ENCODE data around the gene SPRTN. TPM values are rescaled to one million over a fixed set of nuclear protein-coding genes. Genes with fewer than 3 reads are reported as not detected.

Gene SPRTN
- total RNA-seq, 1 donor from 2014 or later: 22.6 TPM

DNA sequence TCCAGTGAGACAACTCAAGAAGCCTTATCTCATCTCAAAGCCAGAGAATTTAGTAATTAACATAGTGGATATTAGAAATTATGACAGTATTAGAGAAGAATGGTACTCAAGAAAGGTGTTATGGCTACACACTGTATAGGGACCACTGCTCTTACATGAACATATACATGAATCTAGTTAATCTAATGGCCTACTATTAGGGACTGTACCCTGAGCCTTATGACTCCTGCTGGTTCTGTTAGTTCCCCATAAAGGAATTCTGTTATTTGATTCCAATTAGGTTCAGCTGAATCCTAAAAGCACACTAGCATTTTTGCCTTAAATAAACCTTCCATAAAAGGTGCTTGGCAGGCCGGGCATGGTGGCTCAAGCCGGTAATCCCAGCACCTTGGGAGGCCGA is 44.3 kb downstream of the SPRTN start:
- H3K36me3 ChIP-seq: no peaks in the 10 kb centered on the region
- no peaks in the 10 kb centered on the region for H3K9me3 ChIP-seq
- H3K4me1 ChIP-seq: peaks cover 67% of the 10 kb centered on the region
- no peaks in the 10 kb centered on the region for H3K27me3 ChIP-seq
- intact Hi-C loops (cut with DNase I): no loop called here
- DNase-seq (ENCODE audit: extremely low spot score in 2 of 2): no peak
- TF ChIP-seq POLR2AphosphoS5 (IDR thresholded peaks at IDR 0.05; ENCODE audit: insufficient read depth in 1 of 2, low read depth in 1 of 2) (no peak), POLR2A (IDR thresholded peaks at IDR 0.05) (no peak)
- TF ChIP-seq, protein P1, sequence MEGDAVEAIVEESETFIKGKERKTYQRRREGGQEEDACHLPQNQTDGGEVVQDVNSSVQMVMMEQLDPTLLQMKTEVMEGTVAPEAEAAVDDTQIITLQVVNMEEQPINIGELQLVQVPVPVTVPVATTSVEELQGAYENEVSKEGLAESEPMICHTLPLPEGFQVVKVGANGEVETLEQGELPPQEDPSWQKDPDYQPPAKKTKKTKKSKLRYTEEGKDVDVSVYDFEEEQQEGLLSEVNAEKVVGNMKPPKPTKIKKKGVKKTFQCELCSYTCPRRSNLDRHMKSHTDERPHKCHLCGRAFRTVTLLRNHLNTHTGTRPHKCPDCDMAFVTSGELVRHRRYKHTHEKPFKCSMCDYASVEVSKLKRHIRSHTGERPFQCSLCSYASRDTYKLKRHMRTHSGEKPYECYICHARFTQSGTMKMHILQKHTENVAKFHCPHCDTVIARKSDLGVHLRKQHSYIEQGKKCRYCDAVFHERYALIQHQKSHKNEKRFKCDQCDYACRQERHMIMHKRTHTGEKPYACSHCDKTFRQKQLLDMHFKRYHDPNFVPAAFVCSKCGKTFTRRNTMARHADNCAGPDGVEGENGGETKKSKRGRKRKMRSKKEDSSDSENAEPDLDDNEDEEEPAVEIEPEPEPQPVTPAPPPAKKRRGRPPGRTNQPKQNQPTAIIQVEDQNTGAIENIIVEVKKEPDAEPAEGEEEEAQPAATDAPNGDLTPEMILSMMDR (IDR thresholded peaks at IDR 0.05): no peak
- H3K27ac ChIP-seq: peak overlapping the region; percentile 43
- H3K4me3 ChIP-seq: no peak overlapping the region

DNA sequence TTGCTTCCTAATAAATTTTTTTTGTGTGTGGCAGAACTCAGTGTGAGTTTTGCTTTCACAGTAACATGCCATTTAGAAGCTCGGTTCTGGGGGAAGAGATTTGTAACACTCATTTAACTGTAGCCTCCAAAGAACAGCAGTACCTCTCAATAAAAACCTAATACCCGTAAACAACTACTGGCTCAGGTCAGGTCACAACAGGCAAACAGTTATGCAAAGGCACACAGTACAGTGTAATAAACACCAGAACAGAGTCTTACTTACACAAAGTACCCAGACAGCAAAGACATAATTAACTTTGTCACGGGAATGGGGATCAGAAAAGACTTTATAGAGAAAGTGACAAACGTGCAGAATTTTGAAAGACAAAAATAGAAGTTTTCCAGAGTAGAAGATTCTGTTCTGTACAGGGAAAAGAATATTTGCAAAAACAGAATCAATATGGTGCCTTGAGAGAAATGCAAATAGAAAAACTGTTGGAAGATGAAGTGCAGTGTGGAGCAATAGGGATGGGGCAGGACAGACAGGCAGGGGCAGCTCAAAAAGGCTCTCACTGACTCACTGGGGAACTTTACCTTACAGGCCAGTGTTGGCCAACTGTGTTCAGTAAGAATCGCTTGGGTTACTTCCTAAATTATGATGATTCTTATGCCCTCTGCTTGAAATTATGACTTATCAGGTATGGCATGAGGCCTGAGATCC is 45.2 kb downstream of the SPRTN start:
- H3K9me3 ChIP-seq: no peaks in the 10 kb centered on the region
- H3K36me3 ChIP-seq: no peaks in the 10 kb centered on the region
- no peak for DNase-seq (ENCODE audit: extremely low spot score in 2 of 2)
- peaks cover 64% of the 10 kb centered on the region for H3K4me1 ChIP-seq
- H3K27ac ChIP-seq: peak overlapping the region; percentile 43
- H3K4me3 ChIP-seq: no peak overlapping the region
- no peak for TF ChIP-seq POLR2A (IDR thresholded peaks at IDR 0.05)
- TF ChIP-seq, protein P1 (IDR thresholded peaks at IDR 0.05): no peak
- peak in 1 of 2 donors; percentile 18 for TF ChIP-seq POLR2AphosphoS5 (IDR thresholded peaks at IDR 0.05; ENCODE audit: insufficient read depth in 1 of 2, low read depth in 1 of 2)
- no peaks in the 10 kb centered on the region for H3K27me3 ChIP-seq
- intact Hi-C loops (cut with DNase I): no loop called here

DNA sequence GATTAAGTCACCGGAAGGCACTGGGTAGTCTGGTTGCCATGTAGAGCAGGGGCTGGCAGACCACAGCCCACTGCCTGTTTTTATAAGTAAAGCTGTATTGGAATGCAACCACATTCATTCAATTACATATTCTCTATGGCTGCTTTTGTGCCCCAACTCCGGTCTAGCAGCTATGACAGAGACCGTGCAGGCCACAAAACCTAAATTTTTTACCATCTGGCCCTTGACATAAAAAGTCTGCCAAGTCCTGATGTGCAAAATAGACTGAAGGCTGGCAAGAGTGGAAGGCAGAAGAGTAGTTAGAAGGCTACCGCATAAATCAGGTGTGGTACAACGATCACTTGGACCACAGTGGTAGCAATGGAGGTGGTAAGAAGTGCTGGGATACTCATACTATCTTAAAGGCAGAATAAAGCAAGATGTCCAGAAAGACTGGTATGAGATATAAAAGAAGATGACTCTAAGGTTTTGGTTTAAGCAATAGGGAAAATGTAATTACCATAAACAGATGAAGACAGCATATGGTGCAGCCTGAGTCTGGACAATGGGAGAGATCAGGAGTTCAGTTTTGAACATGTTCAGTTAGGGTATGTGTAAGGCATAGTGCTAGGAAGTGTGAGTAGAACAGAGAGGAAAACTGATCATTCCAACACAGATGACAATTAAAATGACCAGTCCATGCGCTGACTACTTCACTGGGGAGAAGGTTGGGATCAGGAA is 46.8 kb downstream of the SPRTN start:
- intact Hi-C loops (cut with DNase I): no loop called here
- no peak for DNase-seq (ENCODE audit: extremely low spot score in 2 of 2)
- Histone ChIP-seq H3K4me1 (peaks cover 76% of the 10 kb centered on the region), H3K27ac (no peak overlapping the region), H3K9me3 (no peaks in the 10 kb centered on the region), H3K36me3 (no peaks in the 10 kb centered on the region), H3K4me3 (no peak overlapping the region), H3K27me3 (no peaks in the 10 kb centered on the region)
- TF ChIP-seq POLR2A (IDR thresholded peaks at IDR 0.05): no peak
- TF ChIP-seq, protein P1 (IDR thresholded peaks at IDR 0.05): no peak
- TF ChIP-seq POLR2AphosphoS5 (IDR thresholded peaks at IDR 0.05; ENCODE audit: insufficient read depth in 1 of 2, low read depth in 1 of 2): no peak

DNA sequence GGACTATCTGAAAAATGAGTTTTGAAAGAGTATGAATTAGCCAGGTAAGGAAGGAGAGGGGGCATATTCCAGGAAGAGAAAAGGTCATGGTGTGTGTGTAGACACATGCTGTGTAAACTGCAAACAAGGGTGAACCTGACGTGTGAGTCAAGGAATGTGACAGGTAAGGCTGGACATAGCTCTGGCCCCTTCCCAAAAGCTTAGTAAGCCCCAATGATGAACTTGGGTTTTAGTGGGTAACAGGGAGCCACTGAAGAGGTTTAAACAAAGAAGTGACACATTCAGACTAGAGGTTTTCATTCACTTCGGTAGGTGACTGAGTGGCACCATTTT is 47.3 kb downstream of the SPRTN start:
- H3K4me1 ChIP-seq: peaks cover 78% of the 10 kb centered on the region
- intact Hi-C loops (cut with DNase I): no loop called here
- H3K27ac ChIP-seq: no peak overlapping the region

More for the DNA sequence above, 47.3 kb downstream of the SPRTN start:
- no peaks in the 10 kb centered on the region for H3K36me3 ChIP-seq
- H3K27me3 ChIP-seq: no peaks in the 10 kb centered on the region
- TF ChIP-seq, protein P1 (IDR thresholded peaks at IDR 0.05): no peak
- H3K4me3 ChIP-seq: no peak overlapping the region
- no peaks in the 10 kb centered on the region for H3K9me3 ChIP-seq
- no peak for DNase-seq (ENCODE audit: extremely low spot score in 2 of 2)
